OCI-LY1 (cell line): Measurements from ENCODE around the gene GSK3B.

Experiments
- H2AFZ ChIP-seq: fragments of 200-600 bp; sonication (generic), shearing (Covaris generic); 2 replicates; pipeline ENCODE4 v1.6.0; 2014; ENCODE audit warnings: antibody characterized with exemption, mild to moderate bottlenecking, low read length
- H3F3A ChIP-seq: fragments of 200-600 bp; sonication (generic), shearing (Covaris generic); 2 replicates; pipeline ENCODE4 v1.6.0; 2014; ENCODE audit warnings: mild to moderate bottlenecking, antibody characterized with exemption, low read length, moderate library complexity; ENCODE audit not compliant: insufficient read depth
- H3K27ac ChIP-seq: fragments of 200-600 bp; sonication (generic); 2 replicates; pipeline ENCODE4 v1.5.1; 2014; ENCODE audit warnings: low read length, mixed run types, mild to moderate bottlenecking, low read depth; ENCODE audit not compliant: poor library complexity, severe bottlenecking
- H3K27me3 ChIP-seq: fragments of 200-600 bp; sonication (generic); 2 replicates; pipeline ENCODE4 v1.6.0; 2014; ENCODE audit warnings: antibody characterized with exemption, mild to moderate bottlenecking, low read length, moderate library complexity; ENCODE audit not compliant: insufficient read depth
- H3K36me3 ChIP-seq: fragments of 200-600 bp; sonication (generic); 2 replicates; pipeline ENCODE4 v1.6.1; 2014; ENCODE audit warnings: mild to moderate bottlenecking, antibody characterized with exemption, low read length, moderate library complexity, mixed read lengths; ENCODE audit not compliant: insufficient read depth
- H3K4me1 ChIP-seq: fragments of 200-600 bp; sonication (generic); 2 replicates; pipeline ENCODE4 v1.5.1; 2014; ENCODE audit warnings: mild to moderate bottlenecking, low read length, moderate library complexity; ENCODE audit not compliant: insufficient read depth, severe bottlenecking
- H3K4me2 ChIP-seq: fragments of 200-600 bp; sonication (generic), shearing (Covaris generic); 2 replicates; pipeline ENCODE4 v1.6.1; 2014; ENCODE audit warnings: low read length
- H3K4me3 ChIP-seq: fragments of 200-600 bp; sonication (generic); 2 replicates; pipeline ENCODE4 v1.5.1; 2014; ENCODE audit warnings: low read length, low read depth, mild to moderate bottlenecking, mixed read lengths; ENCODE audit not compliant: poor library complexity, severe bottlenecking
- H3K79me2 ChIP-seq: fragments of 200-600 bp; shearing (Covaris generic); 2 replicates; pipeline ENCODE4 v1.6.1; 2016; ENCODE audit warnings: mixed run types, low read length, mixed read lengths; ENCODE audit not compliant: insufficient read depth
- H3K9ac ChIP-seq: fragments of 200-600 bp; sonication (generic), shearing (Covaris generic); 2 replicates; pipeline ENCODE4 v1.6.1; 2014; ENCODE audit warnings: mild to moderate bottlenecking, low read length, mixed read lengths
- H3K9me2 ChIP-seq: fragments of 200-600 bp; sonication (generic), shearing (Covaris generic); 2 replicates; pipeline ENCODE4 v1.6.1; 2014; ENCODE audit warnings: low read depth, mild to moderate bottlenecking, low read length, mixed read lengths
- H3K9me3 ChIP-seq: fragments of 200-600 bp; shearing (Covaris generic); 2 replicates; pipeline ENCODE4 v1.6.1; 2014; ENCODE audit warnings: low read length, mixed read lengths
- H4K20me1 ChIP-seq: fragments of 200-600 bp; sonication (generic), shearing (Covaris generic); 2 replicates; pipeline ENCODE4 v1.6.0; 2016; ENCODE audit warnings: mild to moderate bottlenecking, low read length; ENCODE audit not compliant: insufficient read depth
- EZH2 ChIP-seq: fragments of 200-600 bp; sonication (generic), shearing (Covaris generic); IDR thresholded peaks from 2 replicates; pipeline ENCODE4 v1.8.0; 2017; ENCODE audit warnings: borderline replicate concordance, mixed run types, mild to moderate bottlenecking, antibody characterized with exemption, low read length, moderate library complexity, mixed read lengths
- TF ChIP-seq, protein P1 (sequence below): fragments of 200-600 bp; sonication (generic), shearing (Covaris generic); IDR thresholded peaks from 2 replicates; pipeline ENCODE4 v1.5.1; 2017; ENCODE audit warnings: mild to moderate bottlenecking, antibody characterized with exemption, low read length, moderate library complexity, mixed read lengths

The GSK3B gene

GRCh38 chr3:120040813-120041377 is 53.4 kb downstream of the GSK3B start:
- H3K4me2 ChIP-seq = no peak overlapping the region
- no peaks in the 10 kb centered on the region for H3F3A ChIP-seq
- peaks cover 28% of the 10 kb centered on the region for H3K36me3 ChIP-seq
- H3K4me3 ChIP-seq = no peak overlapping the region
- no peak overlapping the region for H2AFZ ChIP-seq
- no peaks in the 10 kb centered on the region for H3K27me3 ChIP-seq
- no peak for TF ChIP-seq EZH2
- TF ChIP-seq, protein P1, sequence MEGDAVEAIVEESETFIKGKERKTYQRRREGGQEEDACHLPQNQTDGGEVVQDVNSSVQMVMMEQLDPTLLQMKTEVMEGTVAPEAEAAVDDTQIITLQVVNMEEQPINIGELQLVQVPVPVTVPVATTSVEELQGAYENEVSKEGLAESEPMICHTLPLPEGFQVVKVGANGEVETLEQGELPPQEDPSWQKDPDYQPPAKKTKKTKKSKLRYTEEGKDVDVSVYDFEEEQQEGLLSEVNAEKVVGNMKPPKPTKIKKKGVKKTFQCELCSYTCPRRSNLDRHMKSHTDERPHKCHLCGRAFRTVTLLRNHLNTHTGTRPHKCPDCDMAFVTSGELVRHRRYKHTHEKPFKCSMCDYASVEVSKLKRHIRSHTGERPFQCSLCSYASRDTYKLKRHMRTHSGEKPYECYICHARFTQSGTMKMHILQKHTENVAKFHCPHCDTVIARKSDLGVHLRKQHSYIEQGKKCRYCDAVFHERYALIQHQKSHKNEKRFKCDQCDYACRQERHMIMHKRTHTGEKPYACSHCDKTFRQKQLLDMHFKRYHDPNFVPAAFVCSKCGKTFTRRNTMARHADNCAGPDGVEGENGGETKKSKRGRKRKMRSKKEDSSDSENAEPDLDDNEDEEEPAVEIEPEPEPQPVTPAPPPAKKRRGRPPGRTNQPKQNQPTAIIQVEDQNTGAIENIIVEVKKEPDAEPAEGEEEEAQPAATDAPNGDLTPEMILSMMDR = no peak
- no peaks in the 10 kb centered on the region for H4K20me1 ChIP-seq
- no peak overlapping the region for H3K9ac ChIP-seq
- H3K9me2 ChIP-seq = no peaks in the 10 kb centered on the region; the same call in 1 of the 2 replicates
- H3K27ac ChIP-seq = no peak overlapping the region
- peaks cover 33% of the 10 kb centered on the region for H3K9me3 ChIP-seq
- H3K79me2 ChIP-seq = peaks cover 63% of the 10 kb centered on the region
- no peaks in the 10 kb centered on the region for H3K4me1 ChIP-seq

DNA sequence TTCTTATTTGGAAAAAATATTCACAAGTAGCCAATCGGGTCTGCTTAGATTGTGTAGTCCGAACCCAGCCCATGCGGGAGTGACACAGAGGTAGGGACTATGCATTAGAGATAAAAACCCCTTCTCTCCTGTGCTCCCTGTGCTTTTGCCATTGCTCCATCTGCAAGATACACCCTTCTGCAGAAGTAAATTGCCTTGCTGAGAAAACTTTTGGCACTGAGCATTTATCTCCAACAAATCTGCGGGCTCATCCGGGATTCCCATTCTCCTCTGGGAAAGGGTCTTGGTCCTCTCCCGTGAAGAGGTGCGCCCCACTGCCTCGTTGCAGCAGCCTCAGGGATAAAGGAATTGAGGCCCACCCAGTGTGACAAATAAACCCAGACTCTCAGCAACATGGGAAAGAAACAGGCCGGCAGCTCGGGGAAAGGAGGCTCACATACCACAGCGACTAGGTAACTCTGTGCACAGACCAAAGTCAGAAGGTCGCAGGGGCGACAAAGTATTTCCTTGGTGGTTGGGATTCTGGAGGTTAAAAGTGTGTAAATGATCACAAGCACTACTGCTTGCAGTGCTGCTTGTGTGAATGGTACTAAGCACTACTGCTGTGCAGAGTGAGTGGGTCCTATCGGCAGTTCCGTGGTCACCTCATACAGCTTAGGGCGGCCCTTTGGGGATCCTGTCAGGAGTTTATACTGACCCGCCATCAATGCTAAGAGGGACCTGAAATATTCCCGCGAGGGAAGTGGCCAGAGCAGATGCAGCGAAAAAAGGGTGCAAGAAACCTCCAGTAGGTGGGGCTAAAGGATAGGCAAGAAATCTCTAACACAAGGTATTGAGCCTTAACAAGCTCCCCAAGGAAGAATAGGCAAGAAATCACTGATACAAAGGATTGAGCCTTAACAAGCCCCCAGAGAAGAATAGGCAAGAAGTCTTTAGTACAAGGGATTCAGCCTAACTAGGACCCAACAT is 54.3 kb downstream of the GSK3B start:
- Histone ChIP-seq H3K27ac (no peak overlapping the region), H3K4me2 (no peak overlapping the region), H3K9ac (no peak overlapping the region), H3K4me3 (no peak overlapping the region), H3F3A (no peaks in the 10 kb centered on the region), H3K4me1 (no peaks in the 10 kb centered on the region), H3K79me2 (peaks cover 64% of the 10 kb centered on the region), H4K20me1 (no peaks in the 10 kb centered on the region), H3K9me2 (no peaks in the 10 kb centered on the region; the same call in 1 of the 2 replicates), H3K36me3 (peaks cover 28% of the 10 kb centered on the region), H2AFZ (no peak overlapping the region), H3K9me3 (peaks cover 25% of the 10 kb centered on the region), H3K27me3 (no peaks in the 10 kb centered on the region)
- TF ChIP-seq EZH2 = no peak
- TF ChIP-seq, protein P1 = peak; percentile 43; the same call in 1 of the 2 replicates

- H3K4me1 ChIP-seq = no peaks in the 10 kb centered on the region
- H3K36me3 ChIP-seq = no peaks in the 10 kb centered on the region
- H3K9me3 ChIP-seq = peaks cover 5% of the 10 kb centered on the region; the same call in 1 of the 2 replicates
- no peaks in the 10 kb centered on the region for H3K27me3 ChIP-seq
- peaks cover 61% of the 10 kb centered on the region for H3K79me2 ChIP-seq
- H3F3A ChIP-seq = no peaks in the 10 kb centered on the region
- no peaks in the 10 kb centered on the region for H4K20me1 ChIP-seq
- no peak overlapping the region for H3K4me3 ChIP-seq
- H3K27ac ChIP-seq = no peak overlapping the region
- H2AFZ ChIP-seq = no peak overlapping the region
- H3K4me2 ChIP-seq = no peak overlapping the region
- TF ChIP-seq, protein P1 = no peak
- TF ChIP-seq EZH2 = no peak
- no peaks in the 10 kb centered on the region; the same call in 1 of the 2 replicates for H3K9me2 ChIP-seq
- H3K9ac ChIP-seq = no peak overlapping the region
Observed at GRCh38 chr3:120033596-120033995, 60.7 kb downstream of the GSK3B start.
